GM23248 (cell line): Measurements from ENCODE around the gene CACUL1.

Experiments
- EZH2 ChIP-seq: fragments of 200-600 bp; sonication (generic); IDR thresholded peaks from 2 replicates; pipeline ENCODE4 v1.6.1; 2018; ENCODE audit warnings: antibody characterized with exemption, mild to moderate bottlenecking; ENCODE audit not compliant: insufficient read depth, poor library complexity, severe bottlenecking
- EZH2phosphoT487 ChIP-seq: fragments of 200-600 bp; sonication (generic); IDR thresholded peaks from 2 replicates; pipeline ENCODE4 v1.6.1; 2018; ENCODE audit warnings: antibody characterized with exemption, moderate library complexity, mild to moderate bottlenecking, low read depth; ENCODE audit not compliant: insufficient read depth

GRCh38 chr10:118680197-118680596, 74.6 kb downstream of the CACUL1 start:
- no peak for TF ChIP-seq EZH2
- no peak for TF ChIP-seq EZH2phosphoT487
